Chondrocyte (in vitro differentiated cells): ENCODE measurements around the gene ENTREP1. TPM values are rescaled to one million over a fixed set of nuclear protein-coding genes. Genes with fewer than 3 reads are reported as not detected.
A peak's percentile ranks its signal among the peaks of the same experiment; 100 is the strongest.

ENCODE experiments used
- DNase-seq: peaks from one replicate; pipeline ENCODE4 v3.0.0; 2021; ENCODE audit warnings: mixed read lengths, low spot score
- H3K27ac Mint-ChIP-seq: one replicate; pipeline ENCODE4 v1.8.0; 2021; ENCODE audit warnings: mild to moderate bottlenecking, moderate library complexity, mixed read lengths; ENCODE audit not compliant: unreplicated experiment
- H3K27me3 Mint-ChIP-seq: 2 replicates; pipeline ENCODE4 v1.8.0; 2021; ENCODE audit warnings: low read depth, mixed read lengths
- H3K36me3 Mint-ChIP-seq: 2 replicates; pipeline ENCODE4 v1.8.0; 2021; ENCODE audit warnings: low read depth, mixed read lengths
- H3K4me1 Mint-ChIP-seq: 2 replicates; pipeline ENCODE4 v1.8.0; 2021; ENCODE audit warnings: low read depth, mild to moderate bottlenecking, mixed read lengths
- H3K4me3 Mint-ChIP-seq: one replicate; pipeline ENCODE4 v1.8.0; 2021; ENCODE audit warnings: mild to moderate bottlenecking, moderate library complexity, mixed read lengths; ENCODE audit not compliant: unreplicated experiment
- H3K9me3 Mint-ChIP-seq: 2 replicates; pipeline ENCODE4 v1.8.0; 2021; ENCODE audit warnings: low read depth, mixed read lengths
- total RNA-seq: library from RNA; stranded (reverse); gene quantifications from 3 replicates; pipeline ENCODE4 v1.2.1, GENCODE V29; 2021
- TF ChIP-seq, protein P1 (sequence below): fragments of 200-600 bp; sonication (generic); IDR thresholded peaks from 2 replicates; pipeline ENCODE4 v1.5.0; 2021; ENCODE audit warnings: antibody characterized with exemption, mild to moderate bottlenecking, moderate library complexity

Gene ENTREP1
- total RNA-seq, 1 donor from 2014 or later, result 3.6 TPM

DNA sequence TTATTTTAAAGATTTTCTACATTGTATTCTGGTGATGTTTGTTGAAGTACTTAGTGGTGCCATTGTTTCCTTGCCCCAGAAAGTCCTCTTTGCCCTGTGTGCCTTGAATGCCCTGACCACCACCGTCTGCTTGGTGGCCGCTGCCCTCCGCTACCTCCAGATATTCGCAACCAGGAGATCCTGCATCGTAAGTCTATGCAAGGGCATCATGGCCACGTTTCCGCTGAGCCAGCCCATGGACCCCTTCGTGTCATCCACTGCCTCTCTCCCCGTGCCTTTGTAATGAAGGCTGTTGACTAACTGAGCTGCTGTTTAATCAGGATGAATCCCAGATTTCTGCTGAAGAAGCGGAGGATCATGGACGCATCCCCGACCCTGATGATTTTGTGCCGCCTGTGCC, 52.3 kb downstream of the ENTREP1 start:
- Mint-ChIP-seq H3K9me3 (no peaks in the 10 kb centered on the region), H3K27ac (peak overlapping the region; percentile 55), H3K27me3 (no peaks in the 10 kb centered on the region), H3K4me1 (peaks cover 43% of the 10 kb centered on the region), H3K4me3 (no peak overlapping the region), H3K36me3 (no peaks in the 10 kb centered on the region)
- TF ChIP-seq, protein P1, sequence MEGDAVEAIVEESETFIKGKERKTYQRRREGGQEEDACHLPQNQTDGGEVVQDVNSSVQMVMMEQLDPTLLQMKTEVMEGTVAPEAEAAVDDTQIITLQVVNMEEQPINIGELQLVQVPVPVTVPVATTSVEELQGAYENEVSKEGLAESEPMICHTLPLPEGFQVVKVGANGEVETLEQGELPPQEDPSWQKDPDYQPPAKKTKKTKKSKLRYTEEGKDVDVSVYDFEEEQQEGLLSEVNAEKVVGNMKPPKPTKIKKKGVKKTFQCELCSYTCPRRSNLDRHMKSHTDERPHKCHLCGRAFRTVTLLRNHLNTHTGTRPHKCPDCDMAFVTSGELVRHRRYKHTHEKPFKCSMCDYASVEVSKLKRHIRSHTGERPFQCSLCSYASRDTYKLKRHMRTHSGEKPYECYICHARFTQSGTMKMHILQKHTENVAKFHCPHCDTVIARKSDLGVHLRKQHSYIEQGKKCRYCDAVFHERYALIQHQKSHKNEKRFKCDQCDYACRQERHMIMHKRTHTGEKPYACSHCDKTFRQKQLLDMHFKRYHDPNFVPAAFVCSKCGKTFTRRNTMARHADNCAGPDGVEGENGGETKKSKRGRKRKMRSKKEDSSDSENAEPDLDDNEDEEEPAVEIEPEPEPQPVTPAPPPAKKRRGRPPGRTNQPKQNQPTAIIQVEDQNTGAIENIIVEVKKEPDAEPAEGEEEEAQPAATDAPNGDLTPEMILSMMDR, result no peak
- no peak for DNase-seq

DNA sequence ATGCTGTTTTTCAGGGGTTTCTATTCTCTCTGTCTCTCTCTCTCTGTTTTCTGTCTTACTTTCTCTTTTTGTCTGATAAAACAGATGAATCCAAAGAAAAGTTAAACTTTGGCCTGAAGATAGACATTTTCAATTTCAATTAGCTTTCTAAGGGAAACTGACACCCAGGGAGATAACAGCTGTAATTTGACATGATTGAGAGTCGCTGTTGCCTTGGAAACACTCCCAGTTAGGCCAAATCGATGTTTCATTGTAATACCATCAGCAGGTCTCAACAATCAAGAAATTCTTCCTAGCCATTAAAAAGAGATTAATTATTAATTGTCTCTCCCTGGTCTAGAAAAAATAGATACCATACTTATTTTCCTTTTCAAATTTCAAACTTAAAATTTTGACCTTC, 53.0 kb downstream of the ENTREP1 start:
- Mint-ChIP-seq H3K4me1 (peaks cover 43% of the 10 kb centered on the region), H3K9me3 (no peaks in the 10 kb centered on the region), H3K4me3 (no peak overlapping the region), H3K27me3 (no peaks in the 10 kb centered on the region), H3K27ac (no peak overlapping the region), H3K36me3 (no peaks in the 10 kb centered on the region)
- no peak for DNase-seq
- TF ChIP-seq, protein P1, result no peak

DNA sequence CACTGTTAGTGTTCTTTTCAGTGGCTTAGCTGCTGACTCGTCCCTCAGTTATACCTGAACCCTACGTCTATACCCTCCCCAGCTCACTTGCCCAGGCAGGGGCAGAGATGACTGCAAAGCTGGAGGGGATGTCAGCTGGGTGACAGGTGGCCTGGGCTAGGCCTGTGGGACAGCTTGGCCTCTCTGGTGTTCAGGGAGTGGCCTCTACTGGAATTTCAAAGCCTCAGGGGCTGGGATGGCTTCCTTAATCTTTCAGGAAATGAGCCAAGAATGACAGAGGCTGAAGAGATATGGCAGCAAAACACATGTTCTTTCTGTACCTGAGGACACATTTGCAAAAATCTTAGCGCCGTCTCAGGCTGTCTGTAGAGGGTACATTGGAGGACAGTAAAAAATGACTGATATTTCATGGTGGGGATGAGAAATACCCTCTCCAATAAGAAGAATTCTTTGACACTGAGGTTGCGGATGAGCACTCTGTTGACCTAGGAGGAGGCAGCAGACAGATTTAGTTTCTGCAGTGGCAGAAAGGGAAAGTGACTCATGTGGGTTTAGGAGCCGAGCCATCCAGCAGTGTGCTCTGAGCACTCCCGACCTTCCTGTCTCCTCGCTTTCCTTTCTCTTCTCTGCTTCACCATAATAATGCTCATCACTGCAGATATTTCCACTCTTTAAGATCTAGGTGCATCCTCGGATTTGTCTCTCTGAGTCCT, 54.4 kb downstream of the ENTREP1 start:
- Mint-ChIP-seq H3K36me3 (peaks cover 2% of the 10 kb centered on the region), H3K4me3 (peak overlapping the region; percentile 3), H3K9me3 (no peaks in the 10 kb centered on the region), H3K27me3 (no peaks in the 10 kb centered on the region), H3K27ac (peak overlapping the region; percentile 18), H3K4me1 (peaks cover 43% of the 10 kb centered on the region)
- TF ChIP-seq, protein P1, result no peak
- DNase-seq, result no peak

DNA sequence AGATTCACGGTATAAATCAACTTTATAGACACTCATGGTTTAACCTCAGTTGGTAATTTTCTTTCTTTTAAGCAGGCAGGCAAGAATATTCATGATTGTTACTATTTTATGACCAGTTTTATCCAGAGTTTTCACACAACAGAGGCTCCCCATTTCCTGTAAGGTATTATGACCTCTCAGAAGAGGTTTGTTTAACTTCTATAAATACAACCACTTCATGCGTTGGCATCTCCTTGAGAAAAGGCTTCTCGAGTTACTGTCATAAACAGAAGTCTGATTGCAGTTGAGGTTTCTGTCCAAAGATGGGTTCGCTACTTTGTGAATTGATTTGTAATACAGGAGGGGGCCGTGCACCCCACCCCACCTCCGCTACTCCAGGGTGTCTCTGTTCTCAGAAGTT, 55.3 kb downstream of the ENTREP1 start:
- Mint-ChIP-seq H3K4me3 (no peak overlapping the region), H3K27me3 (no peaks in the 10 kb centered on the region), H3K4me1 (peaks cover 43% of the 10 kb centered on the region), H3K36me3 (peaks cover 2% of the 10 kb centered on the region), H3K9me3 (no peaks in the 10 kb centered on the region), H3K27ac (peak overlapping the region; percentile 17)
- no peak for DNase-seq
- TF ChIP-seq, protein P1, result no peak

DNA sequence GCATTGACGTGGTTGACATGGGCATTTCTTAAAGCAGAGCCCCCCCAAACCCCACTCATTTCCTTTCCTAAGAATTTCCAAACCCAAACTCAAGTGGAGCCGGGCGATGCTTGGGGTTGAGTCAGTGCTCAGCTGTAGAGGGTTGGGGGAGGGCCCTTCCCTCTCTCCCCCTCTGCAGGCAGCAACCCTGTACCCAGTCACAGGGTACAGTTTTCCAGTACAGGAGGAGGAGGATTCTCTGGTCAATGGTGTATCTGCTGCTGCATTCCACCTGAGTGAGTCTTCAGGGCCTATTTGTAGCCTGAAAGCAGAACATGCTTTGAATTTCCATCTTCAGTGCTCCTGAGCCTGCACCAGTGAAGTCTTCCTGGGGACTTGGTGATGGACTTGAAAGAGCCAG, 55.8 kb downstream of the ENTREP1 start:
- Mint-ChIP-seq H3K4me3 (no peak overlapping the region), H3K27ac (no peak overlapping the region), H3K9me3 (no peaks in the 10 kb centered on the region), H3K36me3 (peaks cover 2% of the 10 kb centered on the region), H3K27me3 (no peaks in the 10 kb centered on the region), H3K4me1 (peaks cover 43% of the 10 kb centered on the region)
- DNase-seq, result no peak
- TF ChIP-seq, protein P1, result no peak
